Adipose tissue (tissue), 3 donors: Measurements from ENCODE around the gene SH3RF1. TPM values are rescaled to one million over a fixed set of nuclear protein-coding genes. Genes with fewer than 3 reads are reported as not detected.

ENCODE experiments used
- H3K27ac ChIP-seq: one replicate; pipeline ENCODE4 v1.5.1; 2013; ENCODE audit warnings: low read depth, low read length
- WGBS, 3 donors: extraction: QIAGEN DNeasy Blood & Tissue Kit; methylation state at CpG; one replicate each; pipeline ENCODE4 v1.1.7; 2013; 5-methylcytosine and 5-hydroxymethylcytosine counted together
- polyA plus RNA-seq, 3 donors: library from polyadenylated mRNA; stranded (reverse); fragments of 200-250 nt; gene quantifications; one replicate each; pipeline ENCODE4 v1.2.3, GENCODE V29; 2013
- donor health status: healthy with polysubstance abuse.
- donor health status: Bipolar disorder and iron deficiency.
- donor health status: healthy.

Gene SH3RF1
- polyA plus RNA-seq, 3 donors = 3.7 to 8.1 (median 7.5) TPM

- no peak overlapping the region for H3K27ac ChIP-seq
- WGBS, 3 donors = 37 to 65% (median 55%) methylated on average over 7 of the region's 7 CpGs
Measured at GRCh38 chr4:169050284-169050683, 220.5 kb downstream of the SH3RF1 start.

- whole genome bisulfite sequencing, 3 donors = 96 to 99% (median 98%) methylated on average over 9 of the region's 9 CpGs
Measured at GRCh38 chr4:169048868-169049414, 221.8 kb downstream of the SH3RF1 start.

GRCh38 chr4:169047956-169048355 lies 222.8 kb downstream of the SH3RF1 start:
- no peak overlapping the region for H3K27ac ChIP-seq
- whole genome bisulfite sequencing, 3 donors = 64 to 86% (median 65%) methylated on average over 4 of the region's 4 CpGs

More at GRCh38 chr4:169048868-169049414, 221.8 kb downstream of the SH3RF1 start:
- no peak overlapping the region for H3K27ac ChIP-seq

- WGBS, 3 donors = 75 to 80% (median 79%) methylated on average over 15 of the region's 15 CpGs
Measured at GRCh38 chr4:169045862-169046584, 224.7 kb downstream of the SH3RF1 start.

DNA sequence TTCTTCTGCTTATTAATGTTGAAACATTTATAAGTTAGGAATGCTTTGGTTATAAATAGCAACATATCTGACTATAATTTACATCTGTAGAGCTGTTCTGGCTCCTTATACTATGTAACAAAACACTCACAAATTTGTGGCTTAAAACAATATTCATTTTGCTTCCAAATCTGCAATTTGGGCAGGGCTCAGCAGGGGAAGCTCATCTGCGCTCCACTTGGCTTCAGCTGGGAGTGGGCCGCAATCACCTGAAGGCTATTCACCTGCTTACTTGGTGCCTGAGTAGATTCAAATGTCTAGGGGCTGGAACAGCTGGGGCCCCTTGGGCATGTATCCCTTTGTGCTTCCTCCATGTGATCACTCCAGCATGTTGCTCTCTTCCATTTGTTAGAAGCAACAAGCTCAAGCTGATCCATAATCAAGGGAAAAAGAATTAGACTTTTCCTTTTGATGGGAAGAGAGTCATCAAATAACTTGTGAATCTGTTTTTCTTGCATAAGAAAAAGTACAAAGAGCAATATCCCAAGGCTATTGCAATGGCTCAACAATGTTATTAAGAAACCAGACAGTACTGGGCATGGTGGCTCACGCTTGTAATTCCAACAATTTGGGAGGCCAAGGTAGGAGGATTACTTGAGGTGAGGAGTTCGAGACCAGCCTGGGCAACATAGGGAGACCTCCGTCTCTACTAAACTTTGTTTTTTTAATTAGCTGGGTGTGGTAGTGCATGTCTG lies 225.9 kb downstream of the SH3RF1 start:
- WGBS, 3 donors = 89 to 96% (median 96%) methylated on average over 5 of the region's 5 CpGs

More at GRCh38 chr4:169045862-169046584, 224.7 kb downstream of the SH3RF1 start:
- H3K27ac ChIP-seq = no peak overlapping the region

More for the DNA sequence above, 225.9 kb downstream of the SH3RF1 start:
- no peak overlapping the region for H3K27ac ChIP-seq
